ENCODE measurements around the gene NKX2-3.
A peak's percentile ranks its signal among the peaks of the same experiment; 100 is the strongest.

NKX2-3 gene

DNA sequence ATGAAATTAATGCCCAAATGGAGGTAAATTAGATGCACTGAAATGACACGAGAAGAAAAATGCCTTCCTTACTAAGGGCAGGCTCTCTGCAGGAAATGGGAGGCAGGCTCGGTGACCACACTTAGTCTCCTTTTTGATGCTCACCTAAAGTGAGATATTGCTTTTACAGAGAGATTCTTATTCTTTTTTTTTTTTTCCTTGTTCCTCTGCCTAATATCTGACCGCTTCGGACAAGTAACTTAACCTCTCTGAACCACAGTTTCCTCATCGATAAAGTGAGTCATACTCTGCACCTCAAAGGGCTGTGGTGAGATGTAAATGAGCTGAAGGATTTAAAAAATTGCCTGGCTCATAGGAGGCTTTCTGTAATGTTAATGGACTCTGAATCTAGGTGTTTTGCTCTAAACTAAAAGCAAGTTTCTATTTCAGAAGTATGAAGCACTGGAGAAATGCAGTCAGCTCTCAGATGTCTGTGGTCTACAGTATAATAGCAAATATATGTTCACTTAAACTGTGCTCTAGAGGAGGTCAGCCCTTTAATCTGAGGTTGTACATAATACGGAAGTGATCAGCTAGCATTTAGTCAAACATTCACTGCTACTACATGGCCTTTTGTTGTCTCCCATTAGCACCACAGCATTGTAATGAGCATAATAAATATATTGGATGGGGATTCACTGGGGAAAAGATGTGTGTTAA is 23.2 kb downstream of the NKX2-3 start:
- WGBS (ENCODE audit: insufficient coverage) = 15% methylated on average over 1 of the region's 6 CpGs
- no peaks in the 10 kb centered on the region for H3K27me3 ChIP-seq (replicated peaks in 2 of 5; ENCODE audit: control insufficient read depth in 4 of 5, insufficient read depth in 5 of 5, low read length in 4 of 5)
- POLR2A ChIA-PET = interaction anchor here (0.6 kb wide), 1 partner anchor 125 kb away, joined by 5 read pairs; no protein-coding TSS in a partner anchor

GRCh38 chr10:99557044-99557443 is 24.3 kb downstream of the NKX2-3 start:
- H3K27me3 ChIP-seq (replicated peaks in 2 of 5; ENCODE audit: control insufficient read depth in 4 of 5, insufficient read depth in 5 of 5, low read length in 4 of 5) = no peaks in the 10 kb centered on the region
- H3K36me3 ChIP-seq (ENCODE audit: control insufficient read depth in 4 of 4, insufficient read depth in 4 of 4, low read length in 3 of 4) = no peaks in the 10 kb centered on the region
- H3K4me1 ChIP-seq (ENCODE audit: control extremely low read depth in 1 of 4, control insufficient read depth in 4 of 4, insufficient read depth in 4 of 4, low read length in 3 of 4) = peaks cover 0 to 8% (median 0%) of the 10 kb centered on the region in 4 experiments
- H3K27ac ChIP-seq (ENCODE audit: insufficient read depth in 1 of 2, low read depth in 1 of 2, low read length in 2 of 2, poor library complexity in 1 of 2, severe bottlenecking in 2 of 2) = no peak overlapping the region
- no peak overlapping the region for H3K4me3 ChIP-seq (ENCODE audit: control insufficient read depth in 1 of 7, extremely low read depth in 1 of 7, insufficient read depth in 4 of 7, low read depth in 2 of 7, low read length in 6 of 7)
- ChIA-PET CTCF (interaction anchor here (1.6 to 9.2 kb wide), 4 partner anchors 8 to 121 kb away, joined by 5 to 147 read pairs (median 12); no protein-coding TSS in a partner anchor), POLR2A (no interaction called here)
- H3K9me3 ChIP-seq (ENCODE audit: control extremely low read depth in 1 of 5, control insufficient read depth in 4 of 5, insufficient read depth in 2 of 5, low read depth in 1 of 5, low read length in 4 of 5) = no peaks in the 10 kb centered on the region
- 100% methylated on average over 4 of the region's 5 CpGs for WGBS (ENCODE audit: insufficient coverage)
- no peak for DNase-seq

More for the DNA sequence above, 23.2 kb downstream of the NKX2-3 start:
- H3K4me1 ChIP-seq (ENCODE audit: control extremely low read depth in 1 of 4, control insufficient read depth in 4 of 4, insufficient read depth in 4 of 4, low read length in 3 of 4) = peaks cover 0 to 17% (median 9%) of the 10 kb centered on the region in 4 experiments
- no peak overlapping the region for H3K27ac ChIP-seq (ENCODE audit: insufficient read depth in 1 of 2, low read depth in 1 of 2, low read length in 2 of 2, poor library complexity in 1 of 2, severe bottlenecking in 2 of 2)
- H3K36me3 ChIP-seq (ENCODE audit: control insufficient read depth in 4 of 4, insufficient read depth in 4 of 4, low read length in 3 of 4) = no peaks in the 10 kb centered on the region
- CTCF ChIA-PET = interaction anchor here (0.6 to 3.3 kb wide), 5 partner anchors 38 to 120 kb away, joined by 3 to 12 read pairs (median 3); no protein-coding TSS in a partner anchor
- peak in 2 of 3 donors; percentile 54 to 66 for DNase-seq
- no peak overlapping the region for H3K4me3 ChIP-seq (ENCODE audit: control insufficient read depth in 1 of 7, extremely low read depth in 1 of 7, insufficient read depth in 4 of 7, low read depth in 2 of 7, low read length in 6 of 7)
- no peaks in the 10 kb centered on the region for H3K9me3 ChIP-seq (ENCODE audit: control extremely low read depth in 1 of 5, control insufficient read depth in 4 of 5, insufficient read depth in 2 of 5, low read depth in 1 of 5, low read length in 4 of 5)

DNA sequence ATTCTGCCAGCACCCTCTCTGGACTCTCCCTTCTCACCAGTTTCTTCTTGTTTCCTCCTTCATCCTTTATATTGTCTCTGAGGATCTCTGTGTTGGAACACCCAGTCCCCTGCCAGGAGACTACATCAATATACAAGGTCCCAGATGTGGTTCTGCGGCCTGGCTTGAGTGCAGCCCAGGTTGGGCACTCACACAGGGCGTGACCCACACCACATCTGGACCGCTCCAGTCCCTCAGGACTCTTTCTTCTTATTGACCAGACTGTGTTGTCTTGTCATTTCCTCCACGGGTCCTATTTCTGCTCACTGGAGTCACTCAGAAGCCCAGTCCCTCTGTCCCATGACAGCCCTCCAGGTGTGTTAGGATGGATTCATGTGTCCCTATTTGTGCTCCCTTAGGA is 26.0 kb downstream of the NKX2-3 start:
- ChIA-PET CTCF (interaction anchor here (0.9 to 9.2 kb wide), 11 partner anchors 10 to 154 kb away, joined by 3 to 147 read pairs (median 6); no protein-coding TSS in a partner anchor), POLR2A (no interaction called here)
- Histone ChIP-seq H3K27ac (ENCODE audit: insufficient read depth in 1 of 2, low read depth in 1 of 2, low read length in 2 of 2, poor library complexity in 1 of 2, severe bottlenecking in 2 of 2) (no peak overlapping the region), H3K4me3 (ENCODE audit: control insufficient read depth in 1 of 7, extremely low read depth in 1 of 7, insufficient read depth in 4 of 7, low read depth in 2 of 7, low read length in 6 of 7) (no peak overlapping the region), H3K27me3 (replicated peaks in 2 of 5; ENCODE audit: control insufficient read depth in 4 of 5, insufficient read depth in 5 of 5, low read length in 4 of 5) (no peaks in the 10 kb centered on the region), H3K9me3 (ENCODE audit: control extremely low read depth in 1 of 5, control insufficient read depth in 4 of 5, insufficient read depth in 2 of 5, low read depth in 1 of 5, low read length in 4 of 5) (no peaks in the 10 kb centered on the region), H3K36me3 (ENCODE audit: control insufficient read depth in 4 of 4, insufficient read depth in 4 of 4, low read length in 3 of 4) (no peaks in the 10 kb centered on the region), H3K4me1 (ENCODE audit: control extremely low read depth in 1 of 4, control insufficient read depth in 4 of 4, insufficient read depth in 4 of 4, low read length in 3 of 4) (peaks cover 0 to 8% (median 0%) of the 10 kb centered on the region in 4 experiments)
- WGBS (ENCODE audit: insufficient coverage) = 100% methylated on average over 3 of the region's 4 CpGs
- no peak for DNase-seq

DNA sequence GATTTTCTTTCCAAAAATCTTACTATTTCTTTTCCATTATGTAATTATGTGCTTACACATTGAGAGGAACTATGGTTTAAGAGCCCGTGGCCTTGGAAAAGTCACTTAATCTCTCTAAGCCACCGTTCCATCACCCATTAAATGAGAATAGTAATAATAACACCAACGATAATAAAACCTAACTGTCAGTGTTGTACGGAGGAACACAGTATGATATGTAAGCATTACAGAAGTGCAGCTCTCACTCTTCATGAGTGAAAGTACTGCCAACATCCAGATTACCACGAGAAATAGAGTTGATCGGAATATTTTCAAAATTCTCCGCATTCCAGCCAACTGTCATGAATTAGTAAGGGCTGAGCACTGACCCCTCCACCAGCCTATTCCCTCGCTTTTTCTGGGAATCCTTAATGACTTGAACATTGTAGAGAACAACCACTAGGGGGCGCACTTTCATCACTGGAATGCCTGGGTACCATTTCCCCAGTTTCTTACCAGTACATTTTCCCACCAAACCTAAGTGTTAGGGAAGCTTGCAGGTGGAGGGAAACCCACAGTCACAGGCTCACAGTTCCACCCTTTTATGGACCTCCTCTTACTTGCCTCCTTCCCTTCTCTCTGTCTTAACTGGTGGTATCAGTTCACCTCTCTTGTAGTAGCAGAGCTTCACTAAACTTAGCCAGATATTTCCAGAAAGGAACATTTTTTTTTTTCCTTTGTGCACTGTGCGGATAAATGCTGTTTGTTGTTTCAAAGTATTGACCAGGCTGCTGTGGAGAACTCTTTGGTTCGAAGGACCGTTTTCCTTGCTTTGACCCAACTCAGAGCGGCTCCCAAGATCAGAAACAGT is 27.8 kb downstream of the NKX2-3 start:
- ChIA-PET CTCF (interaction anchor here (0.7 to 9.2 kb wide), 17 partner anchors 12 to 152 kb away, joined by 3 to 147 read pairs (median 4); no protein-coding TSS in a partner anchor), POLR2A (interaction anchor here (0.7 kb wide), 1 partner anchor 72 kb away, joined by 3 read pairs; no protein-coding TSS in a partner anchor)
- Histone ChIP-seq H3K27ac (ENCODE audit: insufficient read depth in 1 of 2, low read depth in 1 of 2, low read length in 2 of 2, poor library complexity in 1 of 2, severe bottlenecking in 2 of 2) (no peak overlapping the region), H3K27me3 (replicated peaks in 2 of 5; ENCODE audit: control insufficient read depth in 4 of 5, insufficient read depth in 5 of 5, low read length in 4 of 5) (no peaks in the 10 kb centered on the region), H3K9me3 (ENCODE audit: control extremely low read depth in 1 of 5, control insufficient read depth in 4 of 5, insufficient read depth in 2 of 5, low read depth in 1 of 5, low read length in 4 of 5) (no peaks in the 10 kb centered on the region), H3K4me1 (ENCODE audit: control extremely low read depth in 1 of 4, control insufficient read depth in 4 of 4, insufficient read depth in 4 of 4, low read length in 3 of 4) (peaks cover 0 to 7% (median under 1%) of the 10 kb centered on the region in 4 experiments), H3K4me3 (ENCODE audit: control insufficient read depth in 1 of 7, extremely low read depth in 1 of 7, insufficient read depth in 4 of 7, low read depth in 2 of 7, low read length in 6 of 7) (no peak overlapping the region), H3K36me3 (ENCODE audit: control insufficient read depth in 4 of 4, insufficient read depth in 4 of 4, low read length in 3 of 4) (no peaks in the 10 kb centered on the region)
- peak in 2 of 3 donors; percentile 42 to 51 for DNase-seq
- WGBS (ENCODE audit: insufficient coverage) = 62% methylated on average over 8 of the region's 13 CpGs

DNA sequence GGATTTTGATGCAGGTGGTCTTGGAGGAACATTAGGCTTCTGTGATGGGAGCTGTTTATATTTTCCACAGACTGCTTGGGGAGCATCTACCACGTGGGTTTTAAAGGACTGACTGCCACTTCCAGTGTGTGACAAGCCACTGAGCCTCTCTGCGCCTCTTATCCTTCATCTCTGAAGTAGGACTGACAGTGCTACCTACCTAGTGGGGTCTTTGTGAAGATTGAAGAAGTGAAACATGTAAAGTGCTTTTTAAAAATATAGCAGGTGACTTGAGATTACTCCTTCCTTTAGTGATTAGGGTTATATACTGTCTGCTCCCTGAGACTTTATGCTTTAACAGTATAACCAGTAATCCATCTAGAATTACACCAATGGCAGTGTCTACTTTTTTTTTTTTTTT is 29.9 kb downstream of the NKX2-3 start:
- Histone ChIP-seq H3K4me3 (ENCODE audit: control insufficient read depth in 1 of 7, extremely low read depth in 1 of 7, insufficient read depth in 4 of 7, low read depth in 2 of 7, low read length in 6 of 7) (no peak overlapping the region), H3K27me3 (replicated peaks in 2 of 5; ENCODE audit: control insufficient read depth in 4 of 5, insufficient read depth in 5 of 5, low read length in 4 of 5) (no peaks in the 10 kb centered on the region), H3K27ac (ENCODE audit: insufficient read depth in 1 of 2, low read depth in 1 of 2, low read length in 2 of 2, poor library complexity in 1 of 2, severe bottlenecking in 2 of 2) (no peak overlapping the region), H3K9me3 (ENCODE audit: control extremely low read depth in 1 of 5, control insufficient read depth in 4 of 5, insufficient read depth in 2 of 5, low read depth in 1 of 5, low read length in 4 of 5) (no peaks in the 10 kb centered on the region), H3K4me1 (ENCODE audit: control extremely low read depth in 1 of 4, control insufficient read depth in 4 of 4, insufficient read depth in 4 of 4, low read length in 3 of 4) (peaks cover 0 to 2% (median 0%) of the 10 kb centered on the region in 4 experiments), H3K36me3 (ENCODE audit: control insufficient read depth in 4 of 4, insufficient read depth in 4 of 4, low read length in 3 of 4) (no peaks in the 10 kb centered on the region)
- 80% methylated on average over 2 of the region's 2 CpGs for WGBS (ENCODE audit: insufficient coverage)
- no peak for DNase-seq
- POLR2A ChIA-PET = no interaction called here
- CTCF ChIA-PET = interaction anchor here (1.0 to 9.2 kb wide), 4 partner anchors 14 to 148 kb away, joined by 4 to 147 read pairs (median 28); no protein-coding TSS in a partner anchor

- Histone ChIP-seq H3K4me3 (ENCODE audit: control insufficient read depth in 1 of 7, extremely low read depth in 1 of 7, insufficient read depth in 4 of 7, low read depth in 2 of 7, low read length in 6 of 7) (no peak overlapping the region), H3K27ac (ENCODE audit: insufficient read depth in 1 of 2, low read depth in 1 of 2, low read length in 2 of 2, poor library complexity in 1 of 2, severe bottlenecking in 2 of 2) (no peak overlapping the region), H3K27me3 (replicated peaks in 2 of 5; ENCODE audit: control insufficient read depth in 4 of 5, insufficient read depth in 5 of 5, low read length in 4 of 5) (no peaks in the 10 kb centered on the region), H3K36me3 (ENCODE audit: control insufficient read depth in 4 of 4, insufficient read depth in 4 of 4, low read length in 3 of 4) (no peaks in the 10 kb centered on the region), H3K9me3 (ENCODE audit: control extremely low read depth in 1 of 5, control insufficient read depth in 4 of 5, insufficient read depth in 2 of 5, low read depth in 1 of 5, low read length in 4 of 5) (no peaks in the 10 kb centered on the region), H3K4me1 (ENCODE audit: control extremely low read depth in 1 of 4, control insufficient read depth in 4 of 4, insufficient read depth in 4 of 4, low read length in 3 of 4) (peaks cover 0 to 2% (median 0%) of the 10 kb centered on the region in 4 experiments)
- peak in 1 of 3 donors; percentile 10 for DNase-seq
- ChIA-PET CTCF (interaction anchor here (0.9 to 9.2 kb wide), 2 partner anchors 15 to 47 kb away, joined by 3 to 147 read pairs; no protein-coding TSS in a partner anchor), POLR2A (no interaction called here)
- 63% methylated on average over 1 of the region's 3 CpGs for WGBS (ENCODE audit: insufficient coverage)
Measured at GRCh38 chr10:99564361-99564760, 31.6 kb downstream of the NKX2-3 start.
